DND-41 (cell line): Measurements from ENCODE around the gene ISX.

Source experiments
- CTCF ChIP-seq: IDR thresholded peaks from 2 replicates; pipeline ENCODE4 v1.5.1; 2012; ENCODE audit warnings: borderline replicate concordance, low read length, moderate library complexity, mild to moderate bottlenecking; ENCODE audit not compliant: poor library complexity, severe bottlenecking; ENCODE audit errors: extremely low read depth
- EZH2 ChIP-seq: IDR thresholded peaks from 3 replicates; pipeline ENCODE4 v1.6.1; 2012; ENCODE audit warnings: borderline replicate concordance, low read depth, mild to moderate bottlenecking, moderate library complexity, low read length, inconsistent platforms; ENCODE audit not compliant: severe bottlenecking

- TF ChIP-seq CTCF (no peak), EZH2 (no peak)
Measured at GRCh38 chr22:35076630-35077029, 10.7 kb downstream of the ISX start.
